A673 (cell line): ENCODE data around the gene PCDHGA6. TPM values are rescaled to one million over a fixed set of nuclear protein-coding genes. Genes with fewer than 3 reads are reported as not detected.
A peak's percentile ranks its signal among the peaks of the same experiment; 100 is the strongest.
"Not testable (repeated sequence)": the region's sequence is repeated elsewhere in the genome, so short reads cannot be mapped to it uniquely, and the experiment has no call there.

ENCODE experiments used
- BruUV-seq: library from RNA; stranded (reverse); fragments of 400-500 nt; replicated peaks from 2 replicates; lab custom pipeline; 2021; lab: Mats Ljungman, UMichigan
- CTCF ChIA-PET: fragments of 300-600 bp; sonication (Branson Sonifier 250); formaldehyde crosslinking; loops from one replicate; lab custom pipeline; 2022; ENCODE audit warnings: antibody characterized with exemption; lab: Charles Lee
- POLR2A ChIA-PET: fragments of 300-600 bp; sonication (Branson Sonifier 250); formaldehyde crosslinking; loops from one replicate; lab custom pipeline; 2022; ENCODE audit warnings: antibody characterized with exemption; ENCODE audit not compliant: low non-redundant PET; lab: Charles Lee
- DNase-seq: peaks from one replicate; pipeline ENCODE4 v3.0.0-alpha.2; 2015; ENCODE audit warnings: low spot score
- H3K27ac ChIP-seq: fragments of 200-600 bp; sonication (generic); 2 replicates; pipeline ENCODE4 v1.5.1; 2016; ENCODE audit warnings: mixed run types, low read depth, mild to moderate bottlenecking, mixed read lengths, antibody characterized with exemption, low read length; ENCODE audit not compliant: poor library complexity, severe bottlenecking
- H3K27me3 ChIP-seq: fragments of 200-600 bp; sonication (generic); replicated peaks from 2 replicates; pipeline ENCODE4 v1.6.1; 2017; ENCODE audit warnings: mixed run types, low read depth, mild to moderate bottlenecking, mixed read lengths, antibody characterized with exemption, low read length; ENCODE audit not compliant: insufficient read depth, poor library complexity
- H3K36me3 ChIP-seq: fragments of 200-600 bp; sonication (generic); 2 replicates; pipeline ENCODE4 v1.6.1; 2016; ENCODE audit warnings: mixed run types, mild to moderate bottlenecking, mixed read lengths, antibody characterized with exemption, low read length; ENCODE audit not compliant: insufficient read depth, poor library complexity, severe bottlenecking
- H3K4me1 ChIP-seq: fragments of 200-600 bp; sonication (generic); 2 replicates; pipeline ENCODE4 v1.6.1; 2017; ENCODE audit warnings: mixed run types, mild to moderate bottlenecking, mixed read lengths, antibody characterized with exemption, low read length; ENCODE audit not compliant: insufficient read depth, poor library complexity, severe bottlenecking
- H3K4me3 ChIP-seq: fragments of 200-600 bp; sonication (generic); 2 replicates; pipeline ENCODE4 v1.5.1; 2016; ENCODE audit warnings: low read depth, mixed run types, mild to moderate bottlenecking, mixed read lengths, low read length; ENCODE audit not compliant: poor library complexity, severe bottlenecking
- H3K9me3 ChIP-seq: fragments of 200-600 bp; sonication (generic); 2 replicates; pipeline ENCODE4 v1.6.1; 2016; ENCODE audit warnings: mixed run types, low read depth, mild to moderate bottlenecking, mixed read lengths, antibody characterized with exemption, low read length; ENCODE audit not compliant: poor library complexity, severe bottlenecking
- CTCF ChIP-seq: fragments of 300-800, 200-600 bp; sonication (generic); conservative IDR thresholded peaks from 2 replicates; pipeline ENCODE4 v1.5.1; 2017; ENCODE audit warnings: low read depth, mild to moderate bottlenecking, antibody characterized with exemption, low read length, moderate library complexity, mixed read lengths
- EZH2 ChIP-seq: fragments of 200-600 bp; sonication (generic); IDR thresholded peaks from 2 replicates; pipeline ENCODE4 v1.6.1; 2017; ENCODE audit warnings: borderline replicate concordance, low read depth, mild to moderate bottlenecking, mixed read lengths, antibody characterized with exemption, low read length; ENCODE audit not compliant: poor library complexity, severe bottlenecking
- intact Hi-C: fragments of 100-400 bp; cut with micrococcal nuclease; formaldehyde crosslinking; loops from one replicate; pipeline ENCODE4 v1.10.0; 2022; ENCODE audit not compliant: unreplicated experiment
- total RNA-seq: library from RNA; stranded (reverse); gene quantifications from 2 replicates; pipeline ENCODE4 v1.2.3, GENCODE V29; 2021

The PCDHGA6 gene
- total RNA-seq, 1 experiment from 2014 or later: 21.6 TPM

- Histone ChIP-seq H3K27me3 (no peaks in the 10 kb centered on the region), H3K4me3 (no peak overlapping the region), H3K36me3 (no peaks in the 10 kb centered on the region), H3K4me1 (no peaks in the 10 kb centered on the region), H3K9me3 (peaks cover 53% of the 10 kb centered on the region), H3K27ac (no peak overlapping the region)
- ChIA-PET CTCF (no interaction called here), POLR2A (no interaction called here)
- no peak for DNase-seq
- BruUV-seq: no TSS peak
- intact Hi-C loops: no loop called here
- TF ChIP-seq EZH2 (no peak), CTCF (no peak)
These were observed 19.6 kb downstream of the PCDHGA6 start for GRCh38 chr5:141393267-141393666.

GRCh38 chr5:141394401-141395187 is 20.9 kb downstream of the PCDHGA6 start:
- H3K27me3 ChIP-seq, H3K4me1 ChIP-seq, H3K4me3 ChIP-seq, H3K27ac ChIP-seq, POLR2A ChIA-PET, DNase-seq, BruUV-seq, CTCF ChIA-PET: not testable (repeated sequence)
- H3K36me3 ChIP-seq: peaks cover 12% of the 10 kb centered on the region
- intact Hi-C loops: loop anchor here (5.0 kb wide), 1 partner anchor 128 kb away; no protein-coding TSS in a partner anchor
- peaks cover 53% of the 10 kb centered on the region for H3K9me3 ChIP-seq

GRCh38 chr5:141397756-141398551 is 24.3 kb downstream of the PCDHGA6 start, which contains the start of gene PCDHGB5:
PCDHGB5 (plus strand) TSS chr5:141397947; CDS start chr5:141398128, 181 bp downstream.
- Histone ChIP-seq H3K27ac (peak within 1 kb of the TSS; percentile 37), H3K9me3 (peaks cover 53% of the 10 kb centered on the region), H3K36me3 (peaks cover 27% of the 10 kb centered on the region), H3K4me3 (peak within 1 kb of the TSS; percentile 39)
- intact Hi-C loops: loop anchor here (5.0 kb wide), 1 partner anchor 124 kb away; no protein-coding TSS in a partner anchor
- DNase-seq: peak; percentile 66
- CTCF ChIA-PET: interaction anchor here (1.2 to 1.5 kb wide), 3 partner anchors 160 to 174 kb away, joined by 3 to 7 read pairs (median 5); partner anchors contain the start of gene PCDHB14
- H3K27me3 ChIP-seq, POLR2A ChIA-PET, BruUV-seq, H3K4me1 ChIP-seq: not testable (repeated sequence)
- TF ChIP-seq CTCF: peak; percentile 62
